ENCODE results near the gene TRABD2A.
A peak's percentile ranks its signal among the peaks of the same experiment; 100 is the strongest.
"Not testable (repeated sequence)": the region's sequence is repeated elsewhere in the genome, so short reads cannot be mapped to it uniquely, and the experiment has no call there.

TRABD2A gene

GRCh38 chr2:84815146-84815545, 65.7 kb downstream of the TRABD2A start:
- DNase-seq = no peak

GRCh38 chr2:84811839-84812431, 68.9 kb downstream of the TRABD2A start:
- no peak for DNase-seq

DNA sequence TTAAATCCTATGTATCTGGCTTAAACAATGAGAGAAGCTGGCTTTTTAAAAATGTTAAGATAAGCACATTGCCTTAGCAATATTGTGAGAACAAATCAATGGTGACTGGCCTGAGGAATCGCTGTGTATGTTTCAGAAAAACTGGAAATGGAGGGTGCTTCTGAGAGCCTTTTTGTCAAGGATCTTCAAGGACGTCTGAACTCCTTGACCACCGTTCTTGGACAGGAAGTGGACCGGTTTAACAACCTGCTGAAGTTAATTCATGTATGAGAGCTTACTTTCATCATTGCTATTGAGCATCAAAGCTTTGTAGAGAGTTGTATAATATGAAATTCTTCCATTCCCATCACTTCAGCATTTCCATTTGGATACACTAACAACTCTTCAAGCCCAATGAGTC, 72.6 kb downstream of the TRABD2A start:
- DNase-seq = no peak

GRCh38 chr2:84807063-84807485, 73.8 kb downstream of the TRABD2A start:
- DNase-seq = no peak

- DNase-seq = no peak
Measured at GRCh38 chr2:84805250-84805958, 75.5 kb downstream of the TRABD2A start.

DNA sequence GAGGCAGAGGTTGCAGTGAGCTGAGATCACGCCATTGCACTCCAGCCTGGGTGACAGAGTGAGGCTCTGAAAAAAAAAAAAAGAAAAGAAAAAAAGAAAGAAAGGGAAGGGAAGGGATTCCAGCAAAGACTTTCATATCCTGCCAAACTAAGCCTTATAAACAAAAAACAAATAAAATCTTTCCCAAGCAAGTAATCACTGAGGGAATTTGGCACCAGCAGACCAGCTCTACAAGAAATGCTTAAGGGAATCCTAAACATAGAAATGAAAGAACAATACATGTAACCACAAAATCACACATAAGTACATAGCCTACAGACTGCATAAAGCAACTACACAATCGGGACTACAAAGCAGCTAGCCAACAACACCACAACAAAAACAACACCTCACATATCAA, 79.1 kb downstream of the TRABD2A start:
- DNase-seq = no peak

DNA sequence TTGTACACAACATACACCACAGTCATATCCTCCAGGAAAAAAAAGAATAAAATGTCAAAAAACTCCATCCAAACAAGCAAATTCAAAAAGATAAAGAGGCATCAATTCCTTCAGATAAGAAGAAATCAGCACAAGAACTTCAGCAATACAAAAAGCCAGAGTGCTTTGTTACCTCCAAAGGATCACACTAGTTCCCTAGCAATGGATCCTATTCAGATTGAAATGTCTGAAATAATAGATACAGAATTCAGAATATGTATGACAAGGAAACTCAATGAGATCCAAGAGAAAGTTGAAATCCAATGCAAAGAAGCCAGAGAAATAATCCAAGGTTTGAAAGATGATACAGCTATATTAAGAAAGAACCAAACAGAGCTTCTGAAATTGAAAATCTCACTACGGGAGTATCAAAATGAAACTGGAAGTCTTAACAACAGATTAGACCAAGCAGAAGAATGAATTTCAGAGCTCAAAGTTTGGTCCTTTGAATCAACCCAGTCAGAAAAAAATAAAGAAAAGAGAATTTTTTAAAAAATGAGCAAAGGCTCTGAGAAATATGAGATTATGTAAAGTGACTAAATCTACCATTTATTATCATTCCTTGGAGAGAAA, 80.6 kb downstream of the TRABD2A start:
- no peak for DNase-seq

- no peak for DNase-seq
Measured at GRCh38 chr2:84799772-84800171, 81.1 kb downstream of the TRABD2A start.

GRCh38 chr2:84797271-84797670, 83.6 kb downstream of the TRABD2A start:
- peak; percentile 19 for DNase-seq

- DNase-seq = no peak
Measured at GRCh38 chr2:84796798-84797197, 84.1 kb downstream of the TRABD2A start.

- no peak for DNase-seq
Measured at GRCh38 chr2:84793641-84794040, 87.2 kb downstream of the TRABD2A start.

DNA sequence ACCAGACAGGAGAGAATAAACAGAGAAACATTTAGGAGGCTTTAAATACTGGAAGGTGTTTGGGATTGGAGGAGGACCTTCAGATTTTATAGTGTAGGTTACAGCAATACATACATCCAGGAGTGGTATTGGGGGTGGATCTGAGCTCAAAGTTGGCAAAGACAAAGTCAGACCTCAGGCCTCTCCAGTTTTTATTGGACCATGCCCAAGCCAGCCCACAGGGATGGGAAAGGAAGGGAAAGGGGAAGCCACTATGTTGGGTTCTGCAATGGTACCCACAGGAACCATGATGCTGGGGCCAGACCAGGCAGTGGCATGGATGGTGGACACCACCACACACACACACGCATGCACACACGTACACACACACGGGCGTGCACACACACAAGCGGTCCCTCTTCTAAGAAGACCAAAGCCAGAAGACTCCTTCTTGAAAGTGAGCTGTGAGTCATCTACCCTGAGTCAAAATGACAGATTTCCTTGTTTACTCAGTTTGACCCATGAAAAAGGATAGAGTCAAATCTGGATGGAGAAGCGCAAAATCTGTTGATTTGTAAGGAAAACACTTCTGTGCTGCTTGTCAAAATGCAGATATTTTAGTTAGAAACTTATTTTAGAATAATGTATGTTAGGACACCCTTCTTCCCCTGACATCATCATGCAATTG, 87.9 kb downstream of the TRABD2A start:
- DNase-seq = no peak

- DNase-seq = no peak
Measured at GRCh38 chr2:84788498-84788897, 92.4 kb downstream of the TRABD2A start.

DNA sequence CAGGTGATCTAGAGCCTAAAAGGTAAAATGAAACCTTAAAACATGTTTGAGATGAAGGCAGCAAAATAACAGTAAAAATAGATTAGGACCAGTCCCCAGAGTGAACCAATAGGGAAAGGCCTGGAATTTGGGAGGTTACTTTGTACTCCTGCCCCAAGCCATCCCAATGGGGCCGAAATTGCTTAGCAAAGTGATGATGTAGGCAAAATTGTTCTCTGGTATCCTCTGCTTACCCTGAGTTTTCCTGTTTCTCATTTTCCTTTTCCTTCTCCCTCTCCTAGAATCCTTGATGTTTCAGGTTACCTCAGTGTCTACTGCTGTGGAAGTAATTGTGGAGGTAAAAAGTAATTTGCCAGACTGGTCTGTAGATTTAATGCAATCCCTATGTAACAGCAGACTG, 92.9 kb downstream of the TRABD2A start:
- DNase-seq = no peak

GRCh38 chr2:84786601-84787000, 94.3 kb downstream of the TRABD2A start:
- no peak for DNase-seq

DNA sequence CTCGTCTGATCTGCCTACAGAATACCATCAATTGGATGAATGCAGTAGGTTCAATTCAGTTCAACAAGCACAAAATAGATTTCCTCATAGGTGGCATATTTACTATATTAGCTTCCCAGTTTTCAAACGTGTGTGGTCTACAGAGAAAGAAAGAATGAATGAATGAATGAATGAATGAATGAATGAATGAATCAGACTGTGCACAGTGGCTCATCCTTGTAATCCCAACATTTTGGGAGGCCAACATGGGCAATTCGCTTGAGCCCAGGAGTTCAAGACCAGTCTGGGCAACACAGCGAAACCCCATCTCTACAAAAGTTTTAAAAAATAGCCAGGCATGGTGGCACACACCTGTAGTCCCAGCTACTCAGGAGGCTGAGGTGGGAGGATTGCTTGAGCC, 94.9 kb downstream of the TRABD2A start:
- DNase-seq = no peak

DNA sequence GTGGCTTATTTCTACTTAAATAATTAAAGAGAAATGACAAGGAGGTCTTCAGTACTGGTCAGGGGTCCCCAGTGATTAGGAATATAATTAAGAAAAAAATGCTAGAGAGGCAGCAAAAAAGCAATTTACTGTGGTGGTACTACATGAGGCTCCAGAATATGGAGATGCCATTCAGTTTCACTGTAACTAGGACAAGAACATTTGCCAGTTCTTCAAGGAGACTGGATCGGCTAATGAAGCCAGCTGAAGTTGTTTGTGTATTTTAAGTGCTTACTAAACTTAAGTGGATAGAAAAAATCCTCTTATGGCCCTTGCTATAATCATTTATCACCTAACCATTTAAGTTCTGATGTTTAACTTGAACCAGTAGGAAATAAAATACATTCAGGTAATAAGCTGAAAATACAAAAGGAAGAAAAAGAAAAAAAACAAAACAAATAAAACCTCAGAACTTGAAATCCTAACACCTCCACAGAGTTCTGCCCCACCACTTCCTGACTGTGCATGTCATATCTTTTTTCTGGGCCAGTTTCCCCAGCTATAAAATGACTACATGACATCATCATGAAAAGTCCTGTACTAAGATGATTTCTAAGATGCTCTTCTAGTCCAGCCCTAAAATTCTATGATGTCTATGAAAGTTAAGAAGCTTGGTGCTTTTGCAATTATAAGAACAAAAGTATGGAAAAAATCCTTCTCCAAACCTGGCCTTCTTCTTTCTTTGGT, 98.0 kb downstream of the TRABD2A start:
- no peak for DNase-seq

GRCh38 chr2:84781942-84782716, 98.8 kb downstream of the TRABD2A start:
- DNase-seq = no peak

DNA sequence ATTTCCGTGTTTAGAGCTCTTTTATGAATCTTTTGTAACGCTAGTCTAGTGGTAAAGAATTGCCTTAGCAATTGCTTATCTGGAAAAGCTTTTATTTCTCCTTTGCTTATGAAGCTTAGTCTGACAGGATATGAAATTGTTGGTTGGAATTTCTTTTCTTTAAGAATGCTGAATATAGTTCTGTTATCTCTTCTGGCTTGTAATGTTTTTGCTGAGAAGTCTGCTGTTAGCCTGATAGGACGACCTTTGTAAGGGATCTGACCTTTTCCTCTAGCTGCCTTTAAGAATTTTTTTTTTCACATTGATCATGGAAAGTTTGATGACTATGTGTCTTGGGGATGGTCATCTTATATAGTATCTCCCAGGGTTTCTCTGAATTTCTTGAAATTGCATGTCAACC, 101.1 kb downstream of the TRABD2A start:
- DNase-seq = no peak

GRCh38 chr2:84778911-84779690, 101.8 kb downstream of the TRABD2A start:
- DNase-seq = no peak

DNA sequence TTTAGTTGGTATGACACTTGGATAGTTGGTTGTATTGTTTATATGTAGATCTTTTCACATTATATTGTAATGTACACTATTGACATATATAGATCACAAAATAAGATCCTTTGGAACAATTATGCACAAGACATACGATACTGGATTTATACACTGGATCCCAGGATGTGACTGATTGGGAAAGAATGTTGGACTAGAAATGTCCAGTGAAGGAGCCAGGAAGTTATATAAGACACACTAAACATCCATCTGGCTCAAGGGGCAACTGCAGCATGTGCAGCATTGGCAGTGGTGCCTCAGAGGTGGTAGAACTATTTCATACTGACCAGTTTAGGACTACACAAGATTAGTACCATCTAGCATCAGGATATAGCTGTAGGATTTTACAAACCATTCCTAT, 104.9 kb downstream of the TRABD2A start:
- DNase-seq = no peak

DNA sequence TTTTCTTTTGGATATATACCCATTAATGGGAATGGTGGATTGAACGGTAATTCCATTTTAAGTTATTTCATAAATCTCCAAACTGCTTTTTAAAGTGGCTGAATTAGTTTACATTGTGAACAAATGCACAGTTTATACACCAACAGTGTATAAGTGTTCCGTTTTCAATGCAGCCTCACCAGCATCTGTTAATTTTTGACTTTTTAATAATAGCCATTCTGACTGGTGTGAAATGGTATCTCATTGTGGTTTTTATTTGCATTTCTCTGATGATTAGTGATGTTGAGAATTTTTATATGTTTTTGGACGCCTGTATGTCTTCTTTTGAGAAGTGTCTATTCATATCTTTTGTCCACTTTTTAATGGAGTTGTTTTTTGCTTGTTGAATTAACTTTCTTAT, 107.3 kb downstream of the TRABD2A start:
- DNase-seq = not testable (repeated sequence)

Measured in NCI-H1694 treated with DMSO at 0.1 percent for 48 hours (cell line).